Stimulated activated naive CD8-positive, alpha-beta T cell treated with anti-CD3 and anti-CD28 coated beads, Interleukin-15, Interleukin-2, amounts not matched to agents 100 ng/mL and 50 ng/mL, for 24 hours (primary cell): ENCODE measurements around the gene DOCK10.
A peak's percentile ranks its signal among the peaks of the same experiment; 100 is the strongest.

Experiments
- H3K27ac Mint-ChIP-seq: one replicate; pipeline ENCODE4 v1.8.0; 2021; ENCODE audit warnings: mild to moderate bottlenecking, mixed read lengths
- H3K27me3 Mint-ChIP-seq: one replicate; pipeline ENCODE4 v1.8.0; 2021; ENCODE audit warnings: mixed read lengths
- H3K36me3 Mint-ChIP-seq: one replicate; pipeline ENCODE4 v1.8.0; 2021; ENCODE audit warnings: low read depth, mixed read lengths
- H3K4me1 Mint-ChIP-seq: one replicate; pipeline ENCODE4 v1.8.0; 2021; ENCODE audit warnings: low read depth, mixed read lengths
- H3K4me3 Mint-ChIP-seq: one replicate; pipeline ENCODE4 v1.8.0; 2021; ENCODE audit warnings: mild to moderate bottlenecking, mixed read lengths
- H3K9me3 Mint-ChIP-seq: one replicate; pipeline ENCODE4 v1.8.0; 2021; ENCODE audit warnings: mixed read lengths

Gene DOCK10

GRCh38 chr2:225041851-225042799 is at the start of gene DOCK10:
DOCK10 (minus strand) TSS chr2:225042468; CDS start chr2:225042374, 94 bp downstream.
- Mint-ChIP-seq H3K36me3 (peaks cover 17% of the 10 kb centered on the region), H3K4me3 (peak within 1 kb of the TSS; percentile 94), H3K27me3 (peaks cover 11% of the 10 kb centered on the region), H3K9me3 (no peaks in the 10 kb centered on the region), H3K4me1 (peaks cover 51% of the 10 kb centered on the region), H3K27ac (peak within 1 kb of the TSS; percentile 99)

- Mint-ChIP-seq H3K36me3 (no peaks in the 10 kb centered on the region), H3K27ac (no peak overlapping the region), H3K9me3 (peaks cover 5% of the 10 kb centered on the region), H3K4me3 (no peak overlapping the region), H3K27me3 (peaks cover 5% of the 10 kb centered on the region), H3K4me1 (peaks cover 11% of the 10 kb centered on the region)
These were observed 49.1 kb upstream of the DOCK10 start for GRCh38 chr2:225091336-225091735.

DNA sequence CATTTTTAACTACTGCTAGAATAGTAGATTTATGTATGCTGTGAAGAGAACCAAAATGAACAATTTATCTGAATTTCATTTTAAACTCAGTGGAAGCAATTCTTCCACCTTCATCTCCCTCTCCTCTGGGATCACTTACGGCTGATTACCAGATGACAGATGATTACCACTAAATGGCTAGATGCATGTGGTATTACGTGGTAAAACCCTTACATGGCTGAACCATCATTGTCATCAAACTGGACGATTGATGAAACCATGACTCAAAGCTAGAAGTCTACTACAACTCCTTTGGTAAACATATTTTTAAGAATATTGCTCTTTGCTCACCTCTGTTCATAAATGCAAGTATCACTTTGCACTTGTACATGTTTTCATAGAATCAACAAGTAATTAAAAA is 48.5 kb upstream of the DOCK10 start:
- Mint-ChIP-seq H3K4me1 (peaks cover 13% of the 10 kb centered on the region), H3K27me3 (peaks cover 5% of the 10 kb centered on the region), H3K36me3 (no peaks in the 10 kb centered on the region), H3K4me3 (no peak overlapping the region), H3K9me3 (peaks cover 5% of the 10 kb centered on the region), H3K27ac (no peak overlapping the region)

DNA sequence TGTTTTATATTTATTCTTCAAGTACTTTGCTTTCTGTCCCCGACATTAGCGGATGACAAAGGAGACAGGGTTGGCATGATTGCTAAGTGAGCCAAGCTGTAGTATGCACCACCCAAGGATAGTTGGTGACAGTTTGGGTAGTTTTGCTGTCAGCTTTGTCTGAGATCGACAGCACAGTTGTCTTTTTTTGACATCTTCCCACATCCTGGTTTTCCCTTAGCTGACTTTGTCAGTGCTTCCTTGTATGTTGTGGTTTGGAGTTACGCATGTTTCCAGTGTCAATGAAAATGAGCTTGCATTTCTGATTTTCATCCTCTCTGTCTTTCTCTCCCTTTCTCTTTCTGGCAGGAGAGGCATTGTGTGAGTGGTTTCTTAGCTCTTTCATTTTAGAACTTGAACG is 44.6 kb upstream of the DOCK10 start:
- H3K4me3 Mint-ChIP-seq, result no peak overlapping the region
- no peaks in the 10 kb centered on the region for H3K36me3 Mint-ChIP-seq
- no peak overlapping the region for H3K27ac Mint-ChIP-seq
- peaks cover 13% of the 10 kb centered on the region for H3K4me1 Mint-ChIP-seq
- no peaks in the 10 kb centered on the region for H3K9me3 Mint-ChIP-seq
- no peaks in the 10 kb centered on the region for H3K27me3 Mint-ChIP-seq

DNA sequence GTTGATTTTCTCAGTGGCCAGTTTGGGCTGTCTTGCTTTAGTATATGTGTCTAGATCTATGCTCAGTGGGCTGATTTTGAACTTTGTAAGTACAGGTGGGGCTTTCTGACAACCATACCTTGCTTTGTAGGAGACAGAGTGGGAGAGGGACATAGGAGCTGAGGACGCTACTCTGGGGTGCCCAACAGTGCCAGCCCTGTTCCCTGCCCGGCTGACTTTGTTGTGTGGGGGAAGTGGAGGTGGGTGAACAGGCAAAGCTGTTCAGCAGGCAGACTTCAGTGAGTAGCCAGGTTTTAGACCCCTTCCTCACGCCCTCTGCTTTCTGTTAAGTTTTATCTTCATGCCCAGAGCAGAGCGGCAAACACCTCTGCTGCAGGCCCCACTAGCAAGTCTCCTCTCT is 44.2 kb upstream of the DOCK10 start:
- no peak overlapping the region for H3K4me3 Mint-ChIP-seq
- peaks cover 13% of the 10 kb centered on the region for H3K4me1 Mint-ChIP-seq
- no peaks in the 10 kb centered on the region for H3K9me3 Mint-ChIP-seq
- H3K27me3 Mint-ChIP-seq, result no peaks in the 10 kb centered on the region
- no peaks in the 10 kb centered on the region for H3K36me3 Mint-ChIP-seq
- no peak overlapping the region for H3K27ac Mint-ChIP-seq

DNA sequence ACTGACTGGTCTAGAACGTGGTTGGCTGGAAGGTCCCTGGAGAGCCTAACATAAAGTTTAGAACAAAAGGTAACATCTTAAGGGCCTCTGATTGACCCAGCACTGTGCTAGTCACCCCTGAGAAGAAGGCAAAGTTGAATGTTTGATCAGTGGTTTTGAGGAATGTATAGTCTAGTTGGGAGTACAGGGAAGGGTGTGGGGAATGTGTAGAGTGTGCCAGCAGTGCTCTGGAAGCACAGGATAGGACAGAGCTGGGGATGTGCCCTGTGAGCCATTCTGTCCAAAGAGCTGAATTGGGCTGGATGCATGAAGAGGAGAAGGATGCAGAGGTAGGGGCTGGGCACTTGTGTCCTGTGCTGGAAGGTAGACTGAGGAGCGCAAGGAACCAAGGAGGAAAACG is 41.0 kb upstream of the DOCK10 start:
- H3K27me3 Mint-ChIP-seq, result no peaks in the 10 kb centered on the region
- H3K9me3 Mint-ChIP-seq, result no peaks in the 10 kb centered on the region
- H3K36me3 Mint-ChIP-seq, result no peaks in the 10 kb centered on the region

GRCh38 chr2:225076125-225076524 is 33.9 kb upstream of the DOCK10 start:
- Mint-ChIP-seq H3K9me3 (no peaks in the 10 kb centered on the region), H3K27ac (no peak overlapping the region), H3K4me3 (no peak overlapping the region), H3K27me3 (no peaks in the 10 kb centered on the region), H3K36me3 (no peaks in the 10 kb centered on the region), H3K4me1 (no peaks in the 10 kb centered on the region)

More for the DNA sequence above, 41.0 kb upstream of the DOCK10 start:
- H3K4me1 Mint-ChIP-seq, result peaks cover 7% of the 10 kb centered on the region
- H3K4me3 Mint-ChIP-seq, result no peak overlapping the region
- no peak overlapping the region for H3K27ac Mint-ChIP-seq

DNA sequence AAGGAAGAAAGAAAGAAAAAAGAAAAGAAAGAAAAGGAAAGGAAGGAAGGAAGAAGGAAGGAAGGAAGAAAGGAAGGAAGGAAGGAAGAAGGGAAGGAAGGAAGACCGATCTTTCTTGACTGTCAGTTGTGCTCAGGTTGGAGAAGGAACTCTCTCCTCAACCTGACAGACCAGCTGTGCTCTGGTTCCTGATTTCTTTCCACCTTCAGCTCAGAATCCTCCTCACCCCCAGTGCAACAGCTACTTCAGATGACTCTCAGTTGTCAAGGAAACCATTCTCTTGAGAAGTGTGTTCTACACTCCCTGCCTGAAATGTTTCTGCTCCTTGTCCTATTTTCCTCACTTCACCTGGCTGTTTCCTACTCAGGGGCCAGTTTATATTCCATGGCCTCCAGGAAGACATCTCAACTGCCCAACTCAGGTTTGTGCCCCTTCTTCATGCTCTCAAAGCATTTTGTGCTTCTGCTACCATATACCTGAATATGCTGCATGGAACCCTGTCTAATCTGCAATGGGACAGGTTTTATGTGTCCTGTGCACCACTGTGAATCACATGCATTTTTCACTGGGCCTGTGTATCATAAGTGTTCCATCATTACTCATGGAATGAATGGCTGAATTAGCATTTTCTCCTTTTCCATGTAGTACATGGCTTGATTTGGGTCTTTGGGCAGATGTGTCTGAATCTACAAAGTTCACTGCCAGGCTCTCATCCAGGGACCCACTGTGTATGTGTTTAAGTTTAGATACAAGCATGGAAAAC is 32.8 kb upstream of the DOCK10 start:
- Mint-ChIP-seq H3K27ac (no peak overlapping the region), H3K9me3 (no peaks in the 10 kb centered on the region), H3K4me3 (no peak overlapping the region), H3K27me3 (no peaks in the 10 kb centered on the region), H3K36me3 (no peaks in the 10 kb centered on the region), H3K4me1 (no peaks in the 10 kb centered on the region)

DNA sequence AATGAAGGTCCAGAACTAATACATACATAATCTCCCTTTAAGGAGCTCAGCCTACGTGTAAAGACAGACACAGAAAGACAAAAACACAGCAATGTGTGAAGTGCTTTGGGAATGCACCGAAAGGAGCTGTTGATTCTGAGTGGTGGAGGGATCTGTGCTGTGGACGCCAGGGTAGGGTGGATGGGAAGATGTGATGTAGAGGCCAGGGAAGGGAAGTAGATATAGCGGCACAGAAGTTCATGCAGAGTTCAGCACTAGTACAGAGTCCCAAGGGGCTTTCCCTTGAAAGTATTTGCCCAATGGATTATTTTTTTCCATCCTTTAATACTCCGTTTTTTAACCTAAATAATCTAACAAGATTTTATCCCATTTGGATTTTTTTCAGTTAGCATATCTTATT is 32.1 kb upstream of the DOCK10 start:
- no peak overlapping the region for H3K27ac Mint-ChIP-seq
- no peaks in the 10 kb centered on the region for H3K36me3 Mint-ChIP-seq
- no peak overlapping the region for H3K4me3 Mint-ChIP-seq
- no peaks in the 10 kb centered on the region for H3K9me3 Mint-ChIP-seq
- no peaks in the 10 kb centered on the region for H3K4me1 Mint-ChIP-seq
- H3K27me3 Mint-ChIP-seq, result no peaks in the 10 kb centered on the region

- Mint-ChIP-seq H3K27ac (no peak overlapping the region), H3K27me3 (no peaks in the 10 kb centered on the region), H3K4me3 (no peak overlapping the region), H3K4me1 (no peaks in the 10 kb centered on the region), H3K36me3 (no peaks in the 10 kb centered on the region), H3K9me3 (peaks cover 4% of the 10 kb centered on the region)
These were observed 30.9 kb upstream of the DOCK10 start for GRCh38 chr2:225073198-225073597.

GRCh38 chr2:225072444-225072843 is 30.2 kb upstream of the DOCK10 start:
- Mint-ChIP-seq H3K9me3 (peaks cover 10% of the 10 kb centered on the region), H3K36me3 (no peaks in the 10 kb centered on the region), H3K4me3 (no peak overlapping the region), H3K4me1 (no peaks in the 10 kb centered on the region), H3K27ac (no peak overlapping the region), H3K27me3 (no peaks in the 10 kb centered on the region)

DNA sequence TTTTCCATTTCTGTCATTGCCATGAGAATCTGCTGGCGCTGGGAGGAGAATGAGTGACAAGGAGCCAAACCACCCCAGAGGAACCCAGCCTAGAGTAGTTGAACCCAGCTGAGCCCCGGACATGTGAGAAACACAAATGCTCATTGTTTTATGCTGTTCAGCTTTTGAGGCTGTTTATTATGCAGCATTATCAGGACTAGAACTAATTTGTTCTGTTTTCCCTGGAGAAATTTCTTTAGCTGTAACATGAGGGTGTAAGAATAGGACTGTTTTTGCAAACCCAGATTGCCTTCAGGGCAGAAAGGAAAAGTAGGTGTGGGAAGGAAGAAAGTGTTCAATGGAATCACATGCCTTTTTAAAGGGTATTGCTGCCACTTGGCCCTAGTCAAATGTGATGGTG is 28.5 kb upstream of the DOCK10 start:
- Mint-ChIP-seq H3K4me1 (peaks cover 7% of the 10 kb centered on the region), H3K27ac (no peak overlapping the region), H3K36me3 (peaks cover 3% of the 10 kb centered on the region), H3K9me3 (peaks cover 23% of the 10 kb centered on the region), H3K27me3 (no peaks in the 10 kb centered on the region), H3K4me3 (no peak overlapping the region)

- H3K27me3 Mint-ChIP-seq, result no peaks in the 10 kb centered on the region
- H3K4me3 Mint-ChIP-seq, result no peak overlapping the region
- H3K4me1 Mint-ChIP-seq, result peaks cover 15% of the 10 kb centered on the region
- H3K27ac Mint-ChIP-seq, result no peak overlapping the region
- peaks cover 3% of the 10 kb centered on the region for H3K36me3 Mint-ChIP-seq
- peaks cover 23% of the 10 kb centered on the region for H3K9me3 Mint-ChIP-seq
These were observed 27.7 kb upstream of the DOCK10 start for GRCh38 chr2:225069966-225070365.

DNA sequence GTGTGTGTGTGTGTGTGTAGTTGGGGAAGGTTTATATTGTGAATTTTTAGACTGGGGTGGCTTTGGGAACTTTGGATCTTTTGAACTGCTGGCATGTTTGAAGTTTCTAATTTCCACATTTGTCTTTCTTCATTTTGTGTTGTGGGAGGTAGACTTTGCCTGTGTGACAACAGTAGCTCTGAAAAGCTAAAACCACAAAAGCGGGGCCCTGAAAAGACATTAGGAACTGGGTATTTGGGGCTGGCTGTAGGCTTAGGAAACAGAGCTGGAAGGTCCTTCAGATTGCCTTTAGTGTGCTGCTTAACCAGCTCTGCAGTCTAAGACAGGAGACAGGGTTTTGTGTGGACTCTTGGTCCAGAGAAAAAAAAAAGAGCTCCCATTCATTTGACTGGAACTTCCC is 27.2 kb upstream of the DOCK10 start:
- Mint-ChIP-seq H3K36me3 (peaks cover 3% of the 10 kb centered on the region), H3K4me3 (no peak overlapping the region), H3K4me1 (peaks cover 20% of the 10 kb centered on the region), H3K27me3 (no peaks in the 10 kb centered on the region), H3K9me3 (peaks cover 23% of the 10 kb centered on the region), H3K27ac (no peak overlapping the region)

DNA sequence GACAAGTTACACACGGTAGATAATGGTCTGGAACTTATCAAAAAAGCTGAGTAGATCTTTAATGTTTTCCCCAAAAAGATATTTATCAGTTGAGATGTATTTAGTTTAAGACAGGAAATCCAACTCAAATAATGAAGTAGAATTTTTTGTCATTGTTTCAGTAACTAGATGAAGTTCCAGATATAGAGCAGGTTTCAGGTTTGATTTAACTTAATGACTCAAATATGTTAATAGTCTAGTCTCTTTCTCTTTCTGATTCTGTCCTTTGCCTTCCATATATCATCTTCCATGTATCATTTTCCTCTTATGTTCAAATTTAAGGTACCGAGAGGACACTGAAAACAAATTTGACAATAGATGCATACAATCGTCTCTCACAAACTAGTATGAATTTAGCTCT is 23.6 kb upstream of the DOCK10 start:
- H3K9me3 Mint-ChIP-seq, result peaks cover 23% of the 10 kb centered on the region
- peaks cover 3% of the 10 kb centered on the region for H3K36me3 Mint-ChIP-seq
- peaks cover 41% of the 10 kb centered on the region for H3K4me1 Mint-ChIP-seq
- H3K4me3 Mint-ChIP-seq, result no peak overlapping the region
- H3K27me3 Mint-ChIP-seq, result no peaks in the 10 kb centered on the region
- peak overlapping the region; percentile 12 for H3K27ac Mint-ChIP-seq
